Thyroid gland (tissue), 4 donors: ENCODE data around the gene KSR1.

Source experiments
- POLR2A ChIP-seq, 2 donors: fragments of 450-650 bp; IDR thresholded peaks; one replicate each; pipeline ENCODE4 v1.6.1; 2017; ENCODE audit warnings: antibody characterized with exemption in 2 of 2, mild to moderate bottlenecking in 2 of 2, moderate library complexity in 1 of 2
- TF ChIP-seq, protein P1 (sequence below), 6 experiments: fragments of 200-600 bp in 3 of 6; fragments of 450-650 bp in 3 of 6; sonication (generic) in 3 of 6; IDR thresholded peaks; one replicate each; pipeline ENCODE4 v1.5.1; 2016 to 2019; ENCODE audit warnings: antibody characterized with exemption in 6 of 6, mild to moderate bottlenecking in 2 of 6, inconsistent platforms in 1 of 6, moderate library complexity in 1 of 6

GRCh38 chr17:27540318-27541101, 84.3 kb downstream of the KSR1 start:
- TF ChIP-seq, protein P1, sequence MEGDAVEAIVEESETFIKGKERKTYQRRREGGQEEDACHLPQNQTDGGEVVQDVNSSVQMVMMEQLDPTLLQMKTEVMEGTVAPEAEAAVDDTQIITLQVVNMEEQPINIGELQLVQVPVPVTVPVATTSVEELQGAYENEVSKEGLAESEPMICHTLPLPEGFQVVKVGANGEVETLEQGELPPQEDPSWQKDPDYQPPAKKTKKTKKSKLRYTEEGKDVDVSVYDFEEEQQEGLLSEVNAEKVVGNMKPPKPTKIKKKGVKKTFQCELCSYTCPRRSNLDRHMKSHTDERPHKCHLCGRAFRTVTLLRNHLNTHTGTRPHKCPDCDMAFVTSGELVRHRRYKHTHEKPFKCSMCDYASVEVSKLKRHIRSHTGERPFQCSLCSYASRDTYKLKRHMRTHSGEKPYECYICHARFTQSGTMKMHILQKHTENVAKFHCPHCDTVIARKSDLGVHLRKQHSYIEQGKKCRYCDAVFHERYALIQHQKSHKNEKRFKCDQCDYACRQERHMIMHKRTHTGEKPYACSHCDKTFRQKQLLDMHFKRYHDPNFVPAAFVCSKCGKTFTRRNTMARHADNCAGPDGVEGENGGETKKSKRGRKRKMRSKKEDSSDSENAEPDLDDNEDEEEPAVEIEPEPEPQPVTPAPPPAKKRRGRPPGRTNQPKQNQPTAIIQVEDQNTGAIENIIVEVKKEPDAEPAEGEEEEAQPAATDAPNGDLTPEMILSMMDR (IDR thresholded peaks at IDR 0.05) = no peak
- TF ChIP-seq POLR2A (IDR thresholded peaks at IDR 0.05) = no peak
